Body of pancreas (tissue), 4 donors: ENCODE results near the gene MRGPRX2. TPM values are rescaled to one million over a fixed set of nuclear protein-coding genes. Genes with fewer than 3 reads are reported as not detected.

Experiments
- ATAC-seq: fragments of 150-250 bp; one replicate; pipeline ENCODE4 v1.9.1; 2016
- DNase-seq, 4 donors: peaks; one replicate each; pipeline ENCODE4 v3.0.0-alpha.2; 2019
- H3K27ac ChIP-seq, 4 donors: fragments of 200-600 bp; sonication (generic); 1 replicate in 3 of 4; 2 replicates in 1 of 4; pipeline versions ENCODE4 v1.5.1 to v1.6.1; 2016 to 2019; ENCODE audit warnings: mild to moderate bottlenecking in 1 of 4, mixed read lengths in 1 of 4, moderate library complexity in 1 of 4
- H3K27me3 ChIP-seq, 2 donors: fragments of 200-600 bp; sonication (generic); one replicate each; pipeline ENCODE4 v1.6.0; 2016; ENCODE audit warnings: mild to moderate bottlenecking in 1 of 2
- H3K36me3 ChIP-seq, 2 donors: fragments of 200-600 bp; sonication (generic); replicated peaks in 1 of 2; 2 replicates each; pipeline ENCODE4 v1.5.1; 2016; ENCODE audit warnings: low read depth in 2 of 2; ENCODE audit not compliant: insufficient read depth in 1 of 2
- H3K4me1 ChIP-seq: fragments of 200-600 bp; sonication (generic); one replicate; pipeline ENCODE4 v1.6.0; 2016
- H3K4me3 ChIP-seq, 2 donors: fragments of 200-600 bp; sonication (generic); 1 replicate in 1 of 2; 2 replicates in 1 of 2; pipeline ENCODE4 v1.5.1; 2016 to 2019
- H3K9me3 ChIP-seq, 3 donors: fragments of 200-600 bp; sonication (generic); 1 replicate in 2 of 3; 2 replicates in 1 of 3; pipeline ENCODE4 v1.5.1; 2016
- CTCF ChIP-seq, 7 experiments: fragments of 450-650 bp in 4 of 7; fragments of 200-600 bp in 3 of 7; sonication (generic) in 3 of 7; IDR thresholded peaks; one replicate each; pipeline ENCODE4 v1.5.1; 2016 to 2019; ENCODE audit warnings: antibody characterized with exemption in 7 of 7
- POLR2A ChIP-seq, 3 donors: fragments of 450-650 bp; IDR thresholded peaks; one replicate each; pipeline ENCODE4 v1.6.1; 2016; ENCODE audit warnings: antibody characterized with exemption in 3 of 3, mild to moderate bottlenecking in 2 of 3
- WGBS, 2 donors: methylation state at CpG; one replicate each; pipeline ENCODE4 v1.1.5; 2017; 5-methylcytosine and 5-hydroxymethylcytosine counted together
- intact Hi-C: fragments of 100-400 bp; cut with DNase I; formaldehyde crosslinking; loops from one replicate; pipeline ENCODE4 v1.15.1; 2023
- total RNA-seq, 2 donors: library from RNA; depleted of rRNA; stranded (reverse); fragments of >200 nt; gene quantifications; one replicate each; pipeline ENCODE4 v1.1.0, GENCODE V29; 2016

MRGPRX2 gene
- total RNA-seq, 2 donors from 2014 or later = not detected

DNA sequence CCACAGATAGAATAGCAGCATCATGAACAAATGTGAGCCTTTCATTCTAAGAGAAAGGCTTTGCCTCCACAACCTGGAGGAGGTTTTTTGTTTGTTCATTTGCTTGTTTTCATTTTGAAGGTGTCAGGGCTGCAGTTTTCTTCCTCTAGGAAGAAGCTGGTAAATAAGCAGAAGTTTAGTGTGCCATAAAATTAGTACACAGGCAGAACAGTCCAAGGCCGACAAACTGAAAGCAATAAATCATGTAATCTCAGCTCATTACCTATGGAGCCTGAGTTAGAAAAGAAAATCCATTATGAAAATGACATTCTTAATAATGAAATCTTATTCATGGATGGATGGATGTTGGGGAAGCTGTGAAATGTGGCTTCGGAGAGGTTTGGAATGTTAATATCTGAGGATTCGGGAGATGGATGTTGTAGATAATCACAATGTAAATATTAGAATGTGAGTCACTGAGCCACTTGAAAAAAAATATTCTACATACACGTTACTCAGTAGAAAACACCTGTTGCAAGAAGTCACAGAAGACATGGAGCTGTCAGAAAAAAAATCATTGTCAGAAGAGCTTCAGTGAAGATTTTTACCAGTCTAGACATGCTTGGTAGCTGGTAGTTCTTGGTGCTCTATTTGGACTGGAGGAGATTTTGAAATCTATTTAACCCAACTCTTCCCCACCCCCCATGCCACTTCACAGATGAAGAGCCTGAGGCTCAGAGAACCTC lies 41.4 kb upstream of the MRGPRX2 start:
- TF ChIP-seq POLR2A (IDR thresholded peaks at IDR 0.05) (no peak), CTCF (IDR thresholded peaks at IDR 0.05) (no peak)
- H3K27me3 ChIP-seq = no peaks in the 10 kb centered on the region
- no peak for ATAC-seq
- intact Hi-C loops = no loop called here
- WGBS, 2 donors = 25 to 33% methylated on average over 4 of the region's 4 CpGs
- no peak overlapping the region for H3K27ac ChIP-seq
- DNase-seq = no peak
- peaks cover 21% of the 10 kb centered on the region for H3K4me1 ChIP-seq
- H3K36me3 ChIP-seq = no peaks in the 10 kb centered on the region
- H3K4me3 ChIP-seq = no peak overlapping the region
- H3K9me3 ChIP-seq = no peaks in the 10 kb centered on the region

DNA sequence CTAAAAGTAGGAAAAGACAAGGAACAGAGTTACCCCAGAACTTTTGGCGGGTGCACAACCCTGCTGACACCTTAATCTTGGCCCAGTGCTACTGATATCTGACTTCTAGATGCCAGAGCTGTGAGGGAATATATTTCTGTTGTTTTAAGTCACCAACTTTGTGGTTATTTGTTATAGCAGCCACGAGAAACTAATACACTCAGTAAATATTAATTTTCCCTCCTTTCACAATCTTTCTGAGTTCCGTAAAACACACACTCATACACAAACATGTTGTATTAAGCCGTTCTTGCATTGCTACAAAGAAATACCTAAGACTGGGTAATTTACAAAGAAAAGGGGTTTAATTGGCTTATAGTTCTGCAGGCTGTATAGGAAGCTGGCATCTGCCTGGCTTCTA lies 40.4 kb upstream of the MRGPRX2 start:
- no peaks in the 10 kb centered on the region for H3K9me3 ChIP-seq
- peaks cover 21% of the 10 kb centered on the region for H3K4me1 ChIP-seq
- H3K27ac ChIP-seq = no peak overlapping the region
- no peak overlapping the region for H3K4me3 ChIP-seq
- 90 to 95% methylated on average over 4 of the region's 4 CpGs for WGBS, 2 donors
- no peak for ATAC-seq
- no peak for TF ChIP-seq POLR2A (IDR thresholded peaks at IDR 0.05)
- TF ChIP-seq CTCF (IDR thresholded peaks at IDR 0.05) = no peak
- intact Hi-C loops = no loop called here
- no peaks in the 10 kb centered on the region for H3K27me3 ChIP-seq
- DNase-seq = no peak
- no peaks in the 10 kb centered on the region for H3K36me3 ChIP-seq

DNA sequence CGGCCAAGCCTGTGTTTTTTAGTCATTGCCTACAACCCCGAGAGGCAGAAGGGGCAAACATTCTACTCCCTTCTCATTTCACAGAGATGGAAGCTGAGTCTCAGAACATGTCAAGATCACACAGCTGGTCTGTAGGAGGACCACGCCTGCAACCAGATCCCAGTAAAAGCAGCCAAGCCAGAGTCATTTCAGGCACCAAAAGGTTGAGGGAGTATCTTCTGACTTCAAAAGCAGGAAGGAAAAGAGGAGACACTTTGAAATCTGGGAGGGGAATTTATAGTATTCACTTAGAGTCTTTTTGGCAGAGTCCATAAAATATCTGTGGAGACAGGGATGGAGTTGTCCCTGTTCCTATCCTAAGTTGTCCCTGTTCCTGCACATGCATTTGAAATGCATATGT lies 38.6 kb upstream of the MRGPRX2 start:
- Histone ChIP-seq H3K36me3 (no peaks in the 10 kb centered on the region), H3K27ac (no peak overlapping the region), H3K27me3 (no peaks in the 10 kb centered on the region), H3K9me3 (no peaks in the 10 kb centered on the region), H3K4me3 (no peak overlapping the region), H3K4me1 (peaks cover 21% of the 10 kb centered on the region)
- TF ChIP-seq POLR2A (IDR thresholded peaks at IDR 0.05) = no peak
- TF ChIP-seq CTCF (IDR thresholded peaks at IDR 0.05) = no peak
- intact Hi-C loops = no loop called here
- ATAC-seq (no peak), DNase-seq (no peak)
- 96 to 98% methylated on average over 3 of the region's 3 CpGs for WGBS, 2 donors

GRCh38 chr11:19094859-19095258 lies 34.3 kb upstream of the MRGPRX2 start:
- intact Hi-C loops = no loop called here
- Histone ChIP-seq H3K4me3 (no peak overlapping the region), H3K36me3 (no peaks in the 10 kb centered on the region), H3K27me3 (no peaks in the 10 kb centered on the region), H3K9me3 (no peaks in the 10 kb centered on the region), H3K27ac (no peak overlapping the region), H3K4me1 (no peaks in the 10 kb centered on the region)
- no peak for ATAC-seq
- no peak for DNase-seq
- WGBS, 2 donors = 55 to 75% methylated on average over 2 of the region's 2 CpGs
- TF ChIP-seq POLR2A (IDR thresholded peaks at IDR 0.05) (no peak), CTCF (IDR thresholded peaks at IDR 0.05) (no peak)

- DNase-seq (no peak), ATAC-seq (no peak)
- no peak overlapping the region for H3K27ac ChIP-seq
- no peaks in the 10 kb centered on the region for H3K9me3 ChIP-seq
- WGBS, 2 donors = 59 to 66% methylated on average over 4 of the region's 4 CpGs
- H3K4me1 ChIP-seq = no peaks in the 10 kb centered on the region
- no peaks in the 10 kb centered on the region for H3K27me3 ChIP-seq
- H3K4me3 ChIP-seq = no peak overlapping the region
- no peaks in the 10 kb centered on the region for H3K36me3 ChIP-seq
- intact Hi-C loops = no loop called here
- no peak for TF ChIP-seq CTCF (IDR thresholded peaks at IDR 0.05)
- no peak for TF ChIP-seq POLR2A (IDR thresholded peaks at IDR 0.05)
Measured at GRCh38 chr11:19093976-19094375, 33.5 kb upstream of the MRGPRX2 start.
